Suprapubic skin (tissue), 4 donors: ENCODE results near the gene SRA1. TPM values are rescaled to one million over a fixed set of nuclear protein-coding genes. Genes with fewer than 3 reads are reported as not detected.
A peak's percentile ranks its signal among the peaks of the same experiment; 100 is the strongest.

Experiments used
- DNase-seq, 2 donors: peaks; one replicate each; pipeline ENCODE4 v3.0.0-alpha.2; 2019; ENCODE audit warnings: low spot score in 2 of 2
- H3K27ac ChIP-seq: fragments of 200-600 bp; sonication (generic); one replicate; pipeline ENCODE4 v1.5.1; 2019
- H3K27me3 ChIP-seq: fragments of 200-600 bp; sonication (generic); one replicate; pipeline ENCODE4 v1.5.1; 2019
- H3K36me3 ChIP-seq: fragments of 200-600 bp; sonication (generic); one replicate; pipeline ENCODE4 v1.5.1; 2019
- H3K4me1 ChIP-seq: fragments of 200-600 bp; sonication (generic); one replicate; pipeline ENCODE4 v1.5.1; 2019
- H3K4me3 ChIP-seq: fragments of 200-600 bp; sonication (generic); one replicate; pipeline ENCODE4 v1.5.1; 2019; ENCODE audit warnings: mild to moderate bottlenecking
- H3K9me3 ChIP-seq: fragments of 200-600 bp; sonication (generic); one replicate; pipeline ENCODE4 v1.5.1; 2019
- EP300 ChIP-seq: sonication (generic); formaldehyde crosslinking; IDR thresholded peaks from one replicate; pipeline ENCODE4 v1.6.1; 2017; ENCODE audit warnings: antibody characterized with exemption
- POLR2A ChIP-seq, 2 donors: fragments of 450-650 bp; IDR thresholded peaks; one replicate each; pipeline ENCODE4 v1.6.1; 2017; ENCODE audit warnings: antibody characterized with exemption in 2 of 2, mild to moderate bottlenecking in 2 of 2, moderate library complexity in 2 of 2
- POLR2AphosphoS5 ChIP-seq, 3 donors: sonication (generic); formaldehyde crosslinking; IDR thresholded peaks; one replicate each; pipeline ENCODE4 v1.6.1; 2017; ENCODE audit warnings: antibody characterized with exemption in 3 of 3
- WGBS: methylation state at CpG from one replicate; pipeline ENCODE4 v1.1.5; 2018; 5-methylcytosine and 5-hydroxymethylcytosine counted together
- total RNA-seq, 4 donors: library from RNA; depleted of rRNA; stranded (reverse); fragments of >200 nt; gene quantifications; one replicate each; pipeline ENCODE4 v1.1.0, GENCODE V29; 2016
- TF ChIP-seq, protein P1 (sequence below), 2 donors: fragments of 200-600 bp in 1 of 2; fragments of 450-650 bp in 1 of 2; sonication (generic) in 1 of 2; IDR thresholded peaks; one replicate each; pipeline ENCODE4 v1.5.1; 2016 to 2019; ENCODE audit warnings: antibody characterized with exemption in 2 of 2, mild to moderate bottlenecking in 1 of 2, moderate library complexity in 1 of 2

Gene SRA1
- total RNA-seq, 4 donors from 2014 or later, result 15.8 to 27.7 (median 17.6) TPM

DNA sequence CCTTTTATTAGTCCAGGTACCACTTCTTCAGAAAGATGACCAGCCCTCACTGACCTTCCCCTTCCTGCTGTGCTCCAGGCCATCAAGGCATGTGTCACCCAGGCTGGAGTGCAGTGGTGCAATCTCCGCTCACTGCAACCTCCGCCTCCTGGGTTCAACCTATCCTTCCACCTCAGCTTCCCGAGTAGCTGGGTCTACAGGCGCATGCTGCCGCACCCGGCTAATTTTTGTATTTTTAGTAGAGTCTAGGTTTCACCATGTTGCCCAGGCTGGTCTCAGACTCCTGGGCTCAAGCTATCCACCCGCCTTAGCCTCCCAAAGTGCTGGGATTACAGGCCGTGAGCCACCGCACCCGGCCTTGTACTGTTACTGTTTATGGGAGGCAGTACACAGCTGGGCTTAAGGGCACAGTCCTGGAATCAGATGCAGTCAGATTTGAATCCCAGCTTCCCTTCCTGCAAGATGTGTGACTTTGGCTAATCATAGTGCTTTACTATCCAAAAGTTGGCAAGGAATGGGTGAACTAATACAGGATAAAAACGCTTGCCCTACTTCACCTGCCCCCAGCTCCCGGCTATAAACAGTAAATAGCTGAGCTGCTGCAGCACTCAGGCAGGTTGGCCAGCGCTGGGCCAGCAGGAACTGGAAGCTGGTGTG lies 10.3 kb downstream of the SRA1 start:
- H3K4me3 ChIP-seq, result peak overlapping the region; percentile 60
- TF ChIP-seq POLR2AphosphoS5 (IDR thresholded peaks at IDR 0.05) (no peak), POLR2A (IDR thresholded peaks at IDR 0.05) (no peak), EP300 (no peak)
- TF ChIP-seq, protein P1, sequence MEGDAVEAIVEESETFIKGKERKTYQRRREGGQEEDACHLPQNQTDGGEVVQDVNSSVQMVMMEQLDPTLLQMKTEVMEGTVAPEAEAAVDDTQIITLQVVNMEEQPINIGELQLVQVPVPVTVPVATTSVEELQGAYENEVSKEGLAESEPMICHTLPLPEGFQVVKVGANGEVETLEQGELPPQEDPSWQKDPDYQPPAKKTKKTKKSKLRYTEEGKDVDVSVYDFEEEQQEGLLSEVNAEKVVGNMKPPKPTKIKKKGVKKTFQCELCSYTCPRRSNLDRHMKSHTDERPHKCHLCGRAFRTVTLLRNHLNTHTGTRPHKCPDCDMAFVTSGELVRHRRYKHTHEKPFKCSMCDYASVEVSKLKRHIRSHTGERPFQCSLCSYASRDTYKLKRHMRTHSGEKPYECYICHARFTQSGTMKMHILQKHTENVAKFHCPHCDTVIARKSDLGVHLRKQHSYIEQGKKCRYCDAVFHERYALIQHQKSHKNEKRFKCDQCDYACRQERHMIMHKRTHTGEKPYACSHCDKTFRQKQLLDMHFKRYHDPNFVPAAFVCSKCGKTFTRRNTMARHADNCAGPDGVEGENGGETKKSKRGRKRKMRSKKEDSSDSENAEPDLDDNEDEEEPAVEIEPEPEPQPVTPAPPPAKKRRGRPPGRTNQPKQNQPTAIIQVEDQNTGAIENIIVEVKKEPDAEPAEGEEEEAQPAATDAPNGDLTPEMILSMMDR (IDR thresholded peaks at IDR 0.05), result no peak
- peaks cover 55% of the 10 kb centered on the region for H3K36me3 ChIP-seq
- H3K4me1 ChIP-seq, result peaks cover 39% of the 10 kb centered on the region
- peak in 1 of 2 donors; percentile 66 for DNase-seq
- H3K9me3 ChIP-seq, result no peaks in the 10 kb centered on the region
- no peaks in the 10 kb centered on the region for H3K27me3 ChIP-seq
- WGBS, result 46% methylated on average over 11 of the region's 13 CpGs
- peak overlapping the region; percentile 97 for H3K27ac ChIP-seq

DNA sequence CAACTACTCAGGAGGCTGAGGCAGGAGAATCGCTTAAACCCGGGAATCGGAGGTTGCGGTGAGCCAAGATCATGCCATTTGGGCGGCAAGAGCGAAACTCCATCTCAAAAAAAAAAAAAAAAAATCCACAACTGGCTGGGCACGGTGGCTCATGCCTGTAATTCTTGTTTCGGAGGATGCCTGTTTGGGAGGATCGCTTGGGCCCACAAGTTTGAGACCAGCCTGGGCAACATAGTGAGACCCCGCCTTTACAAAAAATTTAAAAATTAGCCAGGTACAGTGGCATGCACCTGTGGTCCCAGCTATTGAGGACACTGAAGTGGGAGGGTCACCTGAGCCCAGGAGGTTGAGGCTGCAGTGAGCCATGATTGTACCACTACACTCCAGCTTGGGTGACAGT lies 11.7 kb downstream of the SRA1 start:
- Histone ChIP-seq H3K4me3 (no peak overlapping the region), H3K27me3 (no peaks in the 10 kb centered on the region), H3K4me1 (peaks cover 39% of the 10 kb centered on the region), H3K9me3 (no peaks in the 10 kb centered on the region), H3K27ac (no peak overlapping the region), H3K36me3 (peaks cover 55% of the 10 kb centered on the region)
- no peak for TF ChIP-seq EP300
- TF ChIP-seq POLR2AphosphoS5 (IDR thresholded peaks at IDR 0.05), result no peak
- TF ChIP-seq, protein P1 (IDR thresholded peaks at IDR 0.05), result no peak
- TF ChIP-seq POLR2A (IDR thresholded peaks at IDR 0.05), result no peak
- WGBS, result 93% methylated on average over 10 of the region's 10 CpGs
- DNase-seq, result no peak

DNA sequence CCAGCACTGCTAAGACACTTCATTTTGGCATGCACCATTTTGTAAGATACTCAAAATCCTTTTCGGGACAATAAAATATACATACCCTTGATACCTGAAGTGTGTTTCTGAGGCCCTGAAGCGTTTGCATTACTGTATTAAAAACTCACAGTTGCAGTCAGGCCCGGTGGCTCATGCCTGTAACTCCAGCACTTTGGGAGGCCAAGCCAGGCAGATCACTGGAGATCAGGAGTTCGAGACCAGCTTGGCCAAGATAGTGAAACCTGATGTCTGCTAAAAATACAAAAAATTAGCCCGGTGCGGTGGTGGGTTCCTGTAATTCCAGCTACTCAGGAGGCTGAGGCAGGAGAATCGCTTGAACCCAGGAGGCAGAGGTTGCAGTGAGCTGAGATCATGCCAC lies 12.3 kb downstream of the SRA1 start:
- Histone ChIP-seq H3K27ac (no peak overlapping the region), H3K9me3 (no peaks in the 10 kb centered on the region), H3K4me1 (peaks cover 37% of the 10 kb centered on the region), H3K36me3 (peaks cover 55% of the 10 kb centered on the region), H3K27me3 (no peaks in the 10 kb centered on the region), H3K4me3 (no peak overlapping the region)
- WGBS, result 94% methylated on average over 7 of the region's 7 CpGs
- DNase-seq, result no peak
- TF ChIP-seq, protein P1 (IDR thresholded peaks at IDR 0.05), result no peak
- TF ChIP-seq POLR2A (IDR thresholded peaks at IDR 0.05) (no peak), EP300 (no peak)

DNA sequence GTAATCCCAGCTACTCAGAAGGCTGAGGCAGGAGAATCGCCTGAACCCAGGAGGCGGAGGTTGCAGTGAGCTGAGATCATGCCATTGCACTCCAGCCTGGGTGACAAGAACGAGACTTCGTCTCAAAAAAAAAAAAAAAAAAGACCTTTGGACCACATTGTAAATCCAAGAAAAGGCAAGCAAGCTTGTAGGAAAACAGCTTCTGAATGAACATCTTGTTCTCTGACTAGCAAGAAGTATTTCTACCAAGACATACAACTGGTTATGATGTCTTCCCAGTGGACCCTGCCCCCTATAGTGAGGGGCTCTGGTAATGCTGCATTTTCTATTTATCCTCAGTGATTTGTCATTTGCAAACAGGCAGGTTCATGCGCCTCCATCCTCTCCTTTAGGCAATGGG lies 14.3 kb downstream of the SRA1 start:
- WGBS, result 93% methylated on average over 5 of the region's 5 CpGs
- DNase-seq, result no peak
- TF ChIP-seq, protein P1 (IDR thresholded peaks at IDR 0.05), result no peak
- TF ChIP-seq POLR2A (IDR thresholded peaks at IDR 0.05), result no peak
- no peak for TF ChIP-seq EP300
- no peak for TF ChIP-seq POLR2AphosphoS5 (IDR thresholded peaks at IDR 0.05)
- peaks cover 66% of the 10 kb centered on the region for H3K36me3 ChIP-seq
- no peaks in the 10 kb centered on the region for H3K9me3 ChIP-seq
- no peaks in the 10 kb centered on the region for H3K27me3 ChIP-seq
- peaks cover 17% of the 10 kb centered on the region for H3K4me1 ChIP-seq
- H3K4me3 ChIP-seq, result no peak overlapping the region
- H3K27ac ChIP-seq, result no peak overlapping the region

DNA sequence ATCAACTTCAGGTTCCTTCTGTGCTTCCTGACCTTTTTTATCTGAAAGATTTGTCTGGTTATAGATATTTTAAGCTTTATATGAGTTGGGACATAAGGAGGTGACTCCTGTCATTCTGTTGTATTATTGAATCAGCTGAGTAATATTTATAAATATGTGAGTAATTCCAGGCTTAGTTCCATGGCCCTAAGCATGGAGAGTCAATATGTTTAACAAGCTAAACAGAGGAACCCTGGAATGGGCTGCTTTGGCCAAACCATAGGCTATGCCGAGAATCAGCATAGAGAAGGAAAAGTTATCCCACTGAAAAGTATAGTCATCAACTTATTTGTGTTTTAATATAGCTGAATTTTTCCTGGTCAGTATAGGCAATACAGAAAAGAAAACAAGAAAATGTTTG lies 17.0 kb downstream of the SRA1 start:
- H3K27ac ChIP-seq, result no peak overlapping the region
- 91% methylated on average over 1 of the region's 1 CpG for WGBS
- TF ChIP-seq POLR2A (IDR thresholded peaks at IDR 0.05), result no peak
- TF ChIP-seq, protein P1 (IDR thresholded peaks at IDR 0.05), result no peak
- TF ChIP-seq POLR2AphosphoS5 (IDR thresholded peaks at IDR 0.05), result no peak
- no peak for TF ChIP-seq EP300

More for the DNA sequence above, 17.0 kb downstream of the SRA1 start:
- no peaks in the 10 kb centered on the region for H3K4me1 ChIP-seq
- H3K36me3 ChIP-seq, result peaks cover 90% of the 10 kb centered on the region
- DNase-seq, result no peak
- no peaks in the 10 kb centered on the region for H3K9me3 ChIP-seq
- H3K4me3 ChIP-seq, result no peak overlapping the region
- H3K27me3 ChIP-seq, result no peaks in the 10 kb centered on the region
